Esophagus squamous epithelium (tissue), 5 donors: Measurements from ENCODE around the gene MTA3. TPM values are rescaled to one million over a fixed set of nuclear protein-coding genes. Genes with fewer than 3 reads are reported as not detected.

ENCODE experiments used
- DNase-seq: peaks from one replicate; lab custom pipeline; 2025; lab: John Stamatoyannopoulos, UW
- H3K27ac ChIP-seq, 4 donors: fragments of 200-600 bp; sonication (generic); one replicate each; pipeline ENCODE4 v1.5.1; 2016 to 2019; ENCODE audit warnings: mild to moderate bottlenecking in 1 of 4
- H3K27me3 ChIP-seq, 4 donors: fragments of 200-600 bp; sonication (generic); 1 replicate in 3 of 4; 2 replicates in 1 of 4; pipeline versions ENCODE4 v1.5.1 to v1.6.0; 2017 to 2021; ENCODE audit warnings: antibody characterized with exemption in 1 of 4
- H3K36me3 ChIP-seq, 3 donors: fragments of 200-600 bp; sonication (generic); one replicate each; pipeline ENCODE4 v1.5.1; 2016 to 2019
- H3K4me1 ChIP-seq, 3 donors: fragments of 200-600 bp; sonication (generic); one replicate each; pipeline ENCODE4 v1.5.1; 2017 to 2019
- H3K4me3 ChIP-seq, 4 donors: fragments of 200-600 bp; sonication (generic); 1 replicate in 3 of 4; 2 replicates in 1 of 4; pipeline ENCODE4 v1.5.1; 2016 to 2019; ENCODE audit warnings: mild to moderate bottlenecking in 2 of 4, moderate library complexity in 1 of 4
- H3K9me3 ChIP-seq, 3 donors: fragments of 200-600 bp; sonication (generic); one replicate each; pipeline ENCODE4 v1.5.1; 2016 to 2019
- POLR2A ChIP-seq, 4 donors: fragments of 450-650 bp; IDR thresholded peaks; one replicate each; pipeline ENCODE4 v1.6.1; 2017; ENCODE audit warnings: antibody characterized with exemption in 4 of 4, mild to moderate bottlenecking in 4 of 4, moderate library complexity in 3 of 4
- WGBS, 2 donors: methylation state at CpG; one replicate each; pipeline ENCODE4 v1.1.5; 2018; 5-methylcytosine and 5-hydroxymethylcytosine counted together
- intact Hi-C: fragments of 100-400 bp; cut with DNase I; formaldehyde crosslinking; loops from one replicate; pipeline ENCODE4 v1.15.0; 2022
- total RNA-seq, 4 donors: library from RNA; depleted of rRNA; stranded (reverse); fragments of >200 nt; gene quantifications; one replicate each; pipeline ENCODE4 v1.1.0, GENCODE V29; 2016
- TF ChIP-seq, protein P1 (sequence below), 6 experiments: fragments of 450-650 bp in 4 of 6; fragments of 200-600 bp in 2 of 6; sonication (generic) in 2 of 6; IDR thresholded peaks; one replicate each; pipeline ENCODE4 v1.5.1; 2016 to 2019; ENCODE audit warnings: antibody characterized with exemption in 6 of 6, mild to moderate bottlenecking in 4 of 6, moderate library complexity in 4 of 6
- donor health status: DM: yes; HTN: yes; CAD: no.

Gene MTA3
- total RNA-seq, 4 donors from 2014 or later: 26.5 to 37.2 (median 34.4) TPM

DNA sequence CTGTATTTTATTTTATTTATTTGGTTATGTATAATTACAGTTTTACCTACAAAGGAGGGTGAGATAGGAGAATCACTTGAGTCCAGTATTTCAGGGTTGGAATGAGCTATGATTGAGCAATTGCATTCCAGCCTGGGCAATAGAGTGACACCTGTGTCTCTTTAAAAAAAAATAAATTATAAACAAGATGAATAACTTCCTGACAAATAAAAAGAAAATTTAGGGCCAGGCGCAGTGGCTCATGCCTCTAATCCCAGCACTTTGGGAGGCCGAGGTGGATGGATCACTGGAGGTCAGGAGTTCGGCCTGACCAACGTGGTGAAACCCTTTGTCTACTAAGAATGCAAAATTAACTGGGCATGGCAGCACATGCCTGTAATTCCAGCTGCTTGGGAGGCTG lies 17.3 kb downstream of the MTA3 start:
- H3K4me3 ChIP-seq: no peak overlapping the region
- H3K36me3 ChIP-seq: peaks cover 0 to 78% (median 0%) of the 10 kb centered on the region in 3 donors
- H3K27ac ChIP-seq: no peak overlapping the region
- WGBS, 2 donors: 79 to 84% methylated on average over 4 of the region's 4 CpGs
- no peaks in the 10 kb centered on the region for H3K4me1 ChIP-seq
- no peaks in the 10 kb centered on the region for H3K27me3 ChIP-seq
- no peak for TF ChIP-seq POLR2A (IDR thresholded peaks at IDR 0.05)
- TF ChIP-seq, protein P1, sequence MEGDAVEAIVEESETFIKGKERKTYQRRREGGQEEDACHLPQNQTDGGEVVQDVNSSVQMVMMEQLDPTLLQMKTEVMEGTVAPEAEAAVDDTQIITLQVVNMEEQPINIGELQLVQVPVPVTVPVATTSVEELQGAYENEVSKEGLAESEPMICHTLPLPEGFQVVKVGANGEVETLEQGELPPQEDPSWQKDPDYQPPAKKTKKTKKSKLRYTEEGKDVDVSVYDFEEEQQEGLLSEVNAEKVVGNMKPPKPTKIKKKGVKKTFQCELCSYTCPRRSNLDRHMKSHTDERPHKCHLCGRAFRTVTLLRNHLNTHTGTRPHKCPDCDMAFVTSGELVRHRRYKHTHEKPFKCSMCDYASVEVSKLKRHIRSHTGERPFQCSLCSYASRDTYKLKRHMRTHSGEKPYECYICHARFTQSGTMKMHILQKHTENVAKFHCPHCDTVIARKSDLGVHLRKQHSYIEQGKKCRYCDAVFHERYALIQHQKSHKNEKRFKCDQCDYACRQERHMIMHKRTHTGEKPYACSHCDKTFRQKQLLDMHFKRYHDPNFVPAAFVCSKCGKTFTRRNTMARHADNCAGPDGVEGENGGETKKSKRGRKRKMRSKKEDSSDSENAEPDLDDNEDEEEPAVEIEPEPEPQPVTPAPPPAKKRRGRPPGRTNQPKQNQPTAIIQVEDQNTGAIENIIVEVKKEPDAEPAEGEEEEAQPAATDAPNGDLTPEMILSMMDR (IDR thresholded peaks at IDR 0.05): no peak
- DNase-seq: no peak
- intact Hi-C loops: no loop called here
- H3K9me3 ChIP-seq: no peaks in the 10 kb centered on the region

DNA sequence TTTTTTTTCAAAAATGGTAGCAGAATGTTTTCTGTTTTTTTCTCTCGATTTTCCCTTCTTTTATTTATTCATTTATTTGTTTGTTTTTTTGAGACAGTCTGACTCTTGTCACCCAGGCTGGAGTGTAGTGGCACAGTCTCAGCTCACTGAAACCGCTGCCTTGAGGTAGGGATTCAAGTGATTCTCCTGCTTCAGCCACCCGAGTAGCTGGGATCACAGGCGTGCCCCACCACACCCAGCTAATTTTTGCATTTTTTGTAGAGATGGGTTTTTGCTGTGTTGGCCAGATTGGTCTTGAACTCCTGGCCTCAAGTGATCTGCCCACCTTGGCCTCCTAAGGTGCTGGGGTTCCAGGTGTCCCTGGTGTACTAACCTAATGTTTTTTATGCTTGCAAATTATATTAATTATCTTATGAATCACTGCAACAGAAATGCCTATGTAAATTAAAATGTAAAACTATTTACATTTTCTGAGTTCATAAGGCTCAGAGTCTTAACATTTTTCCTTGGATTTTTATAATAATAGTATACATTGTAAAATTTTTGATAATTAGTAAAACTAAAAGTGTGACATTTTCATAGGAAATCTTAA lies 19.2 kb downstream of the MTA3 start:
- 91 to 92% methylated on average over 4 of the region's 4 CpGs for WGBS, 2 donors
- intact Hi-C loops: no loop called here
- Histone ChIP-seq H3K4me1 (no peaks in the 10 kb centered on the region), H3K36me3 (peaks cover 0 to 70% (median 0%) of the 10 kb centered on the region in 3 donors), H3K27me3 (no peaks in the 10 kb centered on the region), H3K27ac (no peak overlapping the region), H3K9me3 (no peaks in the 10 kb centered on the region), H3K4me3 (no peak overlapping the region)
- DNase-seq: no peak
- TF ChIP-seq, protein P1 (IDR thresholded peaks at IDR 0.05): no peak
- no peak for TF ChIP-seq POLR2A (IDR thresholded peaks at IDR 0.05)

DNA sequence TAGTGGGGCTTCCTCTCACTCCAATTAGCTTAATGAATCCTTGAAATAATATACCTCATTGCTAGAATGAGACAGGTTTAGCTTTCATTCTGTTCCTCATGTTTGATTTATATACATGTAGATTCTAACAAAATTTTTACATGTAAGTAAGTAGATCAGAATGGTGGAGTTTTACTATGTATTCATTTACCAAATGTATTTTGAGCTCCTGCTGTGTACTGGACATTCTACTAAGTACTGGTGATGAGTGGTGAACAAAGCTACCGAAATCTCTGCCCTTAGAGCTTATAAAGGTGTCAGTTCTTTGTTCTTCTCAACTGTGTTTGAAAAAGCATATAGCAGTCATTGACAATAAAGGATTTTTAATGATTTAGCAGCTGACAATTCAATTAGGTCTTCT lies 19.7 kb downstream of the MTA3 start:
- no peak for TF ChIP-seq POLR2A (IDR thresholded peaks at IDR 0.05)
- TF ChIP-seq, protein P1 (IDR thresholded peaks at IDR 0.05): no peak
- intact Hi-C loops: no loop called here
- 100% methylated on average over 1 of the region's 1 CpG for WGBS, 2 donors
- Histone ChIP-seq H3K27me3 (no peaks in the 10 kb centered on the region), H3K4me1 (no peaks in the 10 kb centered on the region), H3K27ac (no peak overlapping the region), H3K36me3 (peaks cover 0 to 65% (median 0%) of the 10 kb centered on the region in 3 donors), H3K4me3 (no peak overlapping the region), H3K9me3 (no peaks in the 10 kb centered on the region)
- DNase-seq: no peak

DNA sequence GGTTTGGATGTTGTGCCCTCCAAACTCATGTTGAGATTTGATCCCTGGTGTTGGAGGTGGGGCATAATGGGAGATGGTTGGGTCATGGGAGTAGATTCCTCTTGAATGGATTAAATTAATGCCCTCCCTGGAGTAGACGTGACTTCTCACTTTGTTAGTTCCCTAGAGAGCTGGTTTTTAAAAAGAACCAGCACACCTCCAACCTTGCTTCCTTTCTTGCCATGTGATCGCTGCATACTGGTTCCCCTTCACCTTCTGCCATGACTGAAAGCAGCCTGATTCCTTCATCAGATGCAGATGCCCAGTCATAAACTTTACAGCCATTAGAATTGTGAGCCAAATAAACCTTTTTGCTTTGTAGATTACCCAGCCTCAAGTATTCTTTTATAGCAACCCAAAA lies 21.7 kb downstream of the MTA3 start:
- TF ChIP-seq, protein P1 (IDR thresholded peaks at IDR 0.05): no peak
- no peak for TF ChIP-seq POLR2A (IDR thresholded peaks at IDR 0.05)
- peaks cover 0 to 47% (median 0%) of the 10 kb centered on the region in 3 donors for H3K36me3 ChIP-seq
- H3K4me1 ChIP-seq: no peaks in the 10 kb centered on the region
- WGBS, 2 donors: 92% methylated on average over 1 to 2 of the region's 2 CpGs
- no peaks in the 10 kb centered on the region for H3K27me3 ChIP-seq
- no peaks in the 10 kb centered on the region for H3K9me3 ChIP-seq
- H3K27ac ChIP-seq: no peak overlapping the region
- DNase-seq: no peak
- intact Hi-C loops: no loop called here
- no peak overlapping the region for H3K4me3 ChIP-seq

DNA sequence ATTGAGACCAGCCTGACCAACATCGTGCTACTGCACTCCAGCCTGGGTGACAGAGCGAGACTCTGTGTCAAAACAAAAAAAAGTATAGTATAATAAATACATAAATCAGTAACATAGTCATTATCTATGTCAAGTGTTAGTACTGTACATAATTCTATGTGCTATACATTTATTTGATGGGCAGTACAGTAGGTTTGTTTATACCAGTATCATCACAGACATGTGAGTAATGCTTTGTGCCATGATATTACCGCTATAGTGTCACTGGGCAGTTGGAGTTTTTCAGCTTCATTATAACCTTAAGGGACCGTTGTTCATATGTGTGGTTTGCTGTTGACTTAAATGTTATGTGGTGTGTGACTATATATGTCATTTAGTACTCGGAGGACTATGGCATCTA lies 24.9 kb downstream of the MTA3 start:
- TF ChIP-seq POLR2A (IDR thresholded peaks at IDR 0.05): no peak
- TF ChIP-seq, protein P1 (IDR thresholded peaks at IDR 0.05): no peak
- H3K4me1 ChIP-seq: no peaks in the 10 kb centered on the region
- H3K9me3 ChIP-seq: no peaks in the 10 kb centered on the region
- no peaks in the 10 kb centered on the region for H3K27me3 ChIP-seq
- no peak overlapping the region for H3K27ac ChIP-seq
- 95 to 96% methylated on average over 5 of the region's 5 CpGs for WGBS, 2 donors
- intact Hi-C loops: no loop called here
- peaks cover 0 to 25% (median 0%) of the 10 kb centered on the region in 3 donors for H3K36me3 ChIP-seq
- DNase-seq: no peak
- H3K4me3 ChIP-seq: no peak overlapping the region
